DND-41 (cell line): ENCODE data around the gene MGAT5.

Source experiments
- ATAC-seq: fragments of 200-7000 bp; cut with Tn5 transposase; 3 replicates; pipeline ENCODE4 v1.9.1; 2021; ENCODE audit warnings: low read depth; ENCODE audit not compliant: insufficient read depth
- DNase-seq: peaks from one replicate; pipeline ENCODE4 v3.0.0-alpha.2; 2020
- H2AFZ ChIP-seq: 2 replicates; pipeline ENCODE4 v1.6.0; 2012; ENCODE audit warnings: low read depth, low read length
- H3K27ac ChIP-seq: 2 replicates; pipeline ENCODE4 v1.5.1; 2012; ENCODE audit warnings: low read length, inconsistent platforms
- H3K27me3 ChIP-seq: fragments of 200-600 bp; sonication (generic); 2 replicates; pipeline ENCODE4 v1.6.0; 2012; ENCODE audit warnings: low read length, mild to moderate bottlenecking, inconsistent platforms; ENCODE audit not compliant: insufficient read depth, poor library complexity
- H3K36me3 ChIP-seq: 2 replicates; pipeline ENCODE4 v1.5.1; 2012; ENCODE audit warnings: low read length, inconsistent platforms; ENCODE audit not compliant: insufficient read depth
- H3K4me1 ChIP-seq: 2 replicates; pipeline ENCODE4 v1.5.1; 2012; ENCODE audit warnings: mild to moderate bottlenecking, low read length; ENCODE audit not compliant: insufficient read depth
- H3K4me2 ChIP-seq: 2 replicates; pipeline ENCODE4 v1.6.0; 2012; ENCODE audit warnings: mild to moderate bottlenecking, moderate library complexity, low read length, inconsistent platforms; ENCODE audit not compliant: insufficient read depth
- H3K4me3 ChIP-seq, 2 experiments: fragments of 200-600 bp in 1 of 2; shearing (Covaris generic) in 1 of 2; 2 replicates each; pipeline ENCODE4 v1.5.1; 2012 to 2016; ENCODE audit warnings: inconsistent platforms in 2 of 2, low read length in 2 of 2, mild to moderate bottlenecking in 2 of 2, low read depth in 1 of 2, moderate library complexity in 1 of 2
- H3K79me2 ChIP-seq: 2 replicates; pipeline ENCODE4 v1.6.0; 2012; ENCODE audit warnings: low read length, inconsistent platforms; ENCODE audit not compliant: insufficient read depth
- H3K9ac ChIP-seq: 2 replicates; pipeline ENCODE4 v1.6.0; 2012; ENCODE audit warnings: low read depth, mild to moderate bottlenecking, inconsistent platforms, low read length, moderate library complexity
- H3K9me3 ChIP-seq: 2 replicates; pipeline ENCODE4 v1.5.1; 2012; ENCODE audit warnings: low read length, moderate library complexity, mild to moderate bottlenecking, inconsistent platforms; ENCODE audit not compliant: insufficient read depth, severe bottlenecking
- H4K20me1 ChIP-seq: 2 replicates; pipeline ENCODE4 v1.6.0; 2012; ENCODE audit warnings: low read length; ENCODE audit not compliant: insufficient read depth
- EZH2 ChIP-seq: IDR thresholded peaks from 3 replicates; pipeline ENCODE4 v1.6.1; 2012; ENCODE audit warnings: borderline replicate concordance, low read depth, mild to moderate bottlenecking, moderate library complexity, low read length, inconsistent platforms; ENCODE audit not compliant: severe bottlenecking
- TF ChIP-seq, protein P1 (sequence below): IDR thresholded peaks from 2 replicates; pipeline ENCODE4 v1.5.1; 2012; ENCODE audit warnings: borderline replicate concordance, low read length, moderate library complexity, mild to moderate bottlenecking; ENCODE audit not compliant: poor library complexity, severe bottlenecking; ENCODE audit errors: extremely low read depth

Gene MGAT5

GRCh38 chr2:134454426-134454825 is 200.6 kb downstream of the MGAT5 start:
- no peak for TF ChIP-seq EZH2
- TF ChIP-seq, protein P1, sequence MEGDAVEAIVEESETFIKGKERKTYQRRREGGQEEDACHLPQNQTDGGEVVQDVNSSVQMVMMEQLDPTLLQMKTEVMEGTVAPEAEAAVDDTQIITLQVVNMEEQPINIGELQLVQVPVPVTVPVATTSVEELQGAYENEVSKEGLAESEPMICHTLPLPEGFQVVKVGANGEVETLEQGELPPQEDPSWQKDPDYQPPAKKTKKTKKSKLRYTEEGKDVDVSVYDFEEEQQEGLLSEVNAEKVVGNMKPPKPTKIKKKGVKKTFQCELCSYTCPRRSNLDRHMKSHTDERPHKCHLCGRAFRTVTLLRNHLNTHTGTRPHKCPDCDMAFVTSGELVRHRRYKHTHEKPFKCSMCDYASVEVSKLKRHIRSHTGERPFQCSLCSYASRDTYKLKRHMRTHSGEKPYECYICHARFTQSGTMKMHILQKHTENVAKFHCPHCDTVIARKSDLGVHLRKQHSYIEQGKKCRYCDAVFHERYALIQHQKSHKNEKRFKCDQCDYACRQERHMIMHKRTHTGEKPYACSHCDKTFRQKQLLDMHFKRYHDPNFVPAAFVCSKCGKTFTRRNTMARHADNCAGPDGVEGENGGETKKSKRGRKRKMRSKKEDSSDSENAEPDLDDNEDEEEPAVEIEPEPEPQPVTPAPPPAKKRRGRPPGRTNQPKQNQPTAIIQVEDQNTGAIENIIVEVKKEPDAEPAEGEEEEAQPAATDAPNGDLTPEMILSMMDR, result no peak
- Histone ChIP-seq H3K27ac (no peak overlapping the region), H3K36me3 (peaks cover 22% of the 10 kb centered on the region), H3K4me1 (no peaks in the 10 kb centered on the region), H3K4me3 (no peak overlapping the region), H3K4me2 (no peak overlapping the region), H3K9ac (no peak overlapping the region), H4K20me1 (no peaks in the 10 kb centered on the region), H3K9me3 (no peaks in the 10 kb centered on the region), H3K79me2 (no peaks in the 10 kb centered on the region), H3K27me3 (no peaks in the 10 kb centered on the region), H2AFZ (no peak overlapping the region)
- ATAC-seq, result no peak
- no peak for DNase-seq

- Histone ChIP-seq H4K20me1 (no peaks in the 10 kb centered on the region), H3K9me3 (no peaks in the 10 kb centered on the region), H3K79me2 (no peaks in the 10 kb centered on the region), H3K4me1 (no peaks in the 10 kb centered on the region), H3K27me3 (no peaks in the 10 kb centered on the region), H3K4me3 (no peak overlapping the region), H3K27ac (no peak overlapping the region), H2AFZ (no peak overlapping the region), H3K36me3 (peaks cover 18% of the 10 kb centered on the region; the same call in 1 of the 2 replicates), H3K9ac (no peak overlapping the region), H3K4me2 (no peak overlapping the region)
- no peak for TF ChIP-seq EZH2
- TF ChIP-seq, protein P1, result no peak
- ATAC-seq (no peak), DNase-seq (no peak)
Observed at GRCh38 chr2:134454931-134455330, 201.1 kb downstream of the MGAT5 start.

DNA sequence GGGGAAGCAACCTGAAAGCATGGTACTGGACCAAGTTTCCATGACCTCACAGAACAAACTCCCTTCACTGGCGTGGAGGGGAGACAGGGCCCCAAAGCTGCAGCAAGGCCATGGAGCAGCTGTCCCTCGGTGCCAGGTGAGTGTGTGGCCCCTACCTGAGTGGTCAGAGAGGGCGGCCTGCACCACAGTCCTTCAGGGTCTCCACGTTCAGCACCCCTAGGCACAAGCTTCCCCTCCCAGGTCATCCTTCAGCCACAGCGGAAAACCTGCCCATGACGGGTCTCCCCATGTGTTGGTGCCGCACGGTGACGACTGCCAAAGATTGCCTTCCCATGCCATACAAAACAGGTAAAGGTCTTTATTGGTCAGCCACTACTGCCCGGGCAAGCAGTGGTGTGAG is 201.6 kb downstream of the MGAT5 start:
- no peaks in the 10 kb centered on the region for H3K79me2 ChIP-seq
- ATAC-seq (no peak), DNase-seq (no peak)
- H3K4me1 ChIP-seq, result no peaks in the 10 kb centered on the region
- no peak overlapping the region for H3K4me3 ChIP-seq
- H3K27ac ChIP-seq, result no peak overlapping the region
- TF ChIP-seq EZH2, result no peak
- TF ChIP-seq, protein P1, result no peak
- no peaks in the 10 kb centered on the region for H3K27me3 ChIP-seq
- no peak overlapping the region for H3K4me2 ChIP-seq
- no peaks in the 10 kb centered on the region for H3K9me3 ChIP-seq
- no peak overlapping the region for H2AFZ ChIP-seq
- H4K20me1 ChIP-seq, result no peaks in the 10 kb centered on the region
- H3K9ac ChIP-seq, result no peak overlapping the region
- H3K36me3 ChIP-seq, result peaks cover 18% of the 10 kb centered on the region; the same call in 1 of the 2 replicates

DNA sequence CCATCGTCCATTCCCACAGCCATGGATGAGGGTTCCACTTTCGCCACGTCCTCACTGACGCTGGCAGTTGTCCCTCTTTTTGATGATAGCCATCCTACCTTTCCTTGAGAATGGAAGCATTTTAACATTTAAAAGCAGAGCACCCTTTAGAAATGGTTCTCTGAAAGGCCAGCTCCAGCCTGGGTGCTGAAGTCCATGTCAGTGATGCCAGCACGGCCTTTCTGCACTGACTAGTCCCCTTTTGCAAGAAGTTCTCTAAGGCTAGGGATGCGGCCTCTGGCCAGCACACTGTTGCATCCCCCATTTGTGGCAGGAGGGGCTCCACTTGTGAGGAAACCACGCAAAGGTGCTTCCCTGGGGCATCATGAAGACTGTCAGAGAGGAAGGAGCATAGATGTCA is 203.5 kb downstream of the MGAT5 start:
- no peak for DNase-seq
- no peaks in the 10 kb centered on the region for H4K20me1 ChIP-seq
- H3K27me3 ChIP-seq, result no peaks in the 10 kb centered on the region
- no peak overlapping the region for H3K4me2 ChIP-seq
- no peak for ATAC-seq
- no peak overlapping the region for H3K9ac ChIP-seq
- no peaks in the 10 kb centered on the region for H3K4me1 ChIP-seq
- H3K79me2 ChIP-seq, result no peaks in the 10 kb centered on the region
- no peak overlapping the region for H2AFZ ChIP-seq
- no peak for TF ChIP-seq EZH2
- TF ChIP-seq, protein P1, result no peak
- no peak overlapping the region for H3K27ac ChIP-seq
- H3K36me3 ChIP-seq, result peaks cover 11% of the 10 kb centered on the region; the same call in 1 of the 2 replicates
- H3K9me3 ChIP-seq, result no peaks in the 10 kb centered on the region
- no peak overlapping the region for H3K4me3 ChIP-seq
